Loucy (cell line): ENCODE results near the gene ZNF484.

ENCODE experiments used
- EZH2phosphoT487 ChIP-seq: fragments of 200-600 bp; IDR thresholded peaks from 2 replicates; pipeline ENCODE4 v1.6.1; 2018; ENCODE audit warnings: antibody characterized with exemption, mild to moderate bottlenecking, moderate library complexity, borderline replicate concordance
- TF ChIP-seq, protein P1 (sequence below): fragments of 200-600 bp; sonication (generic); conservative IDR thresholded peaks from 2 replicates; pipeline ENCODE4 v1.5.1; 2014; ENCODE audit warnings: mild to moderate bottlenecking, antibody characterized with exemption, low read length

DNA sequence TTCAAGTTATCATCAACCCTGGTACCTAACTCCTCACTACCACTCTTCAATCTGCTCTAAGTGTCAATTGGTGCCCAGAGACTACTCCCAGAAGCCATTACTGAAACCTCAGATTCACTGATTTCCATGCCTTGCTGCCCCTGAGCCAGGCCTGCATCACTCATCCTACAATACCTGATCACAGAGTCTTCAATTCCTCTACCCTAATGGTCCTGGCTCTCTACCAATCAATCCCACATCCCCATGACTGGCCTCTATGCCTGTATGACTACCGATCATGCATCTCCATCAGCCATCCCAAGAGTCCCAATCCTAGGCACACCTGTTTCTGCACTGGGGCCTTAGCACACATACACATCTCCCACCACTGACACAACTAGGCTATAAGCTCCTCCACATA lies 2.5 kb downstream of the ZNF484 start:
- TF ChIP-seq, protein P1, sequence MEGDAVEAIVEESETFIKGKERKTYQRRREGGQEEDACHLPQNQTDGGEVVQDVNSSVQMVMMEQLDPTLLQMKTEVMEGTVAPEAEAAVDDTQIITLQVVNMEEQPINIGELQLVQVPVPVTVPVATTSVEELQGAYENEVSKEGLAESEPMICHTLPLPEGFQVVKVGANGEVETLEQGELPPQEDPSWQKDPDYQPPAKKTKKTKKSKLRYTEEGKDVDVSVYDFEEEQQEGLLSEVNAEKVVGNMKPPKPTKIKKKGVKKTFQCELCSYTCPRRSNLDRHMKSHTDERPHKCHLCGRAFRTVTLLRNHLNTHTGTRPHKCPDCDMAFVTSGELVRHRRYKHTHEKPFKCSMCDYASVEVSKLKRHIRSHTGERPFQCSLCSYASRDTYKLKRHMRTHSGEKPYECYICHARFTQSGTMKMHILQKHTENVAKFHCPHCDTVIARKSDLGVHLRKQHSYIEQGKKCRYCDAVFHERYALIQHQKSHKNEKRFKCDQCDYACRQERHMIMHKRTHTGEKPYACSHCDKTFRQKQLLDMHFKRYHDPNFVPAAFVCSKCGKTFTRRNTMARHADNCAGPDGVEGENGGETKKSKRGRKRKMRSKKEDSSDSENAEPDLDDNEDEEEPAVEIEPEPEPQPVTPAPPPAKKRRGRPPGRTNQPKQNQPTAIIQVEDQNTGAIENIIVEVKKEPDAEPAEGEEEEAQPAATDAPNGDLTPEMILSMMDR = no peak
- no peak for TF ChIP-seq EZH2phosphoT487
